HepG2 (cell line): ENCODE measurements around the gene HPCAL1. TPM values are rescaled to one million over a fixed set of nuclear protein-coding genes. Genes with fewer than 3 reads are reported as not detected.

Experiments used
- ATAC-seq: fragments of 200-7000 bp; cut with Tn5 transposase; 3 replicates; pipeline ENCODE4 v1.9.1; 2020; ENCODE audit warnings: mild to moderate bottlenecking, moderate library complexity
- BruUV-seq: library from RNA; stranded (reverse); fragments of 400-500 nt; replicated peaks from 2 replicates; lab custom pipeline; 2021; lab: Mats Ljungman, UMichigan
- CTCF ChIA-PET: fragments of 300-600 bp; formaldehyde crosslinking; extraction: SDS; loops from one replicate; lab custom pipeline; 2021; ENCODE audit warnings: low total read pairs, inconsistent platforms, low intra/inter-chr PET ratio; lab: Yijun Ruan, JAX
- POLR2A ChIA-PET: fragments of 350-600 bp; sonication (Branson Sonifier 250); formaldehyde crosslinking; loops from one replicate; lab custom pipeline; 2020; ENCODE audit warnings: antibody characterized with exemption, inconsistent platforms; lab: Yijun Ruan, JAX
- DNase-seq: peaks from one replicate; pipeline ENCODE4 v3.0.0-alpha.2; 2015; ENCODE audit warnings: low spot score
- FAIRE-seq: peaks from 3 replicates; lab custom pipeline; 2011; peaks lifted over from hg19 to GRCh38; lab: Jason Lieb, UNC
- H2AFZ ChIP-seq: one replicate; pipeline ENCODE4 v1.6.1; 2011; ENCODE audit warnings: low read length, inconsistent platforms
- H3K27ac ChIP-seq: fragments of 300-600 bp; 3 replicates; pipeline ENCODE4 v1.8.0; 2011; ENCODE audit warnings: mixed run types, mild to moderate bottlenecking, mixed read lengths, low read length, inconsistent platforms; ENCODE audit not compliant: insufficient read depth; ENCODE audit errors: extremely low read length
- H3K27me3 ChIP-seq, 2 experiments: fragments of 200-600 bp in 1 of 2; 2 replicates in 1 of 2; 3 replicates in 1 of 2; pipeline versions ENCODE4 v1.6.0 to v1.8.0; 2011; ENCODE audit warnings: low read length in 2 of 2, mild to moderate bottlenecking in 2 of 2, moderate library complexity in 2 of 2, inconsistent platforms in 1 of 2; ENCODE audit not compliant: insufficient read depth in 2 of 2, control insufficient read depth in 1 of 2
- H3K36me3 ChIP-seq, 2 experiments: fragments of 200-600 bp in 1 of 2; replicated peaks in 1 of 2; 2 replicates in 1 of 2; 3 replicates in 1 of 2; pipeline versions ENCODE4 v1.5.1 to v1.8.0; 2011; ENCODE audit warnings: low read length in 2 of 2, inconsistent platforms in 1 of 2; ENCODE audit not compliant: insufficient read depth in 2 of 2, control insufficient read depth in 1 of 2
- H3K4me1 ChIP-seq: 2 replicates; pipeline ENCODE4 v1.5.1; 2012; ENCODE audit warnings: low read length, inconsistent platforms; ENCODE audit not compliant: insufficient read depth
- H3K4me2 ChIP-seq: 2 replicates; pipeline ENCODE4 v1.6.0; 2011; ENCODE audit warnings: low read depth, low read length, inconsistent platforms
- H3K4me3 ChIP-seq, 3 experiments: fragments of 200-600 bp in 1 of 3; sonication (generic), shearing (Covaris generic) in 1 of 3; replicated peaks in 1 of 3; 2 replicates each; pipeline ENCODE4 v1.5.1; 2011 to 2016; ENCODE audit warnings: low read length in 3 of 3, inconsistent platforms in 2 of 3, low read depth in 2 of 3, mild to moderate bottlenecking in 2 of 3, control low read depth in 1 of 3, mixed read lengths in 1 of 3; ENCODE audit not compliant: insufficient read depth in 1 of 3
- H3K79me2 ChIP-seq: one replicate; pipeline ENCODE4 v1.6.1; 2011; ENCODE audit warnings: low read length, inconsistent platforms; ENCODE audit not compliant: insufficient read depth
- H3K9ac ChIP-seq: 2 replicates; pipeline ENCODE4 v1.6.0; 2011; ENCODE audit warnings: mild to moderate bottlenecking, low read depth, low read length, inconsistent platforms; ENCODE audit not compliant: insufficient read depth
- H3K9me3 ChIP-seq: 2 replicates; pipeline ENCODE4 v1.5.1; 2012; ENCODE audit warnings: mild to moderate bottlenecking, low read length
- H4K20me1 ChIP-seq: 2 replicates; pipeline ENCODE4 v1.6.0; 2011; ENCODE audit warnings: inconsistent platforms, mild to moderate bottlenecking, low read length, moderate library complexity; ENCODE audit not compliant: insufficient read depth
- CBX5 ChIP-seq: sonication (generic); formaldehyde crosslinking; IDR thresholded peaks from 2 replicates; pipeline ENCODE4 v1.4.0; 2020; ENCODE audit warnings: missing genetic modification reagents, borderline replicate concordance
- E2F1 ChIP-seq: sonication (generic); formaldehyde crosslinking; IDR thresholded peaks from 2 replicates; pipeline ENCODE4 v1.5.0; 2020; ENCODE audit warnings: missing genetic modification reagents
- ELF3 ChIP-seq: IDR thresholded peaks from 2 replicates; pipeline ENCODE4 v1.6.1; 2016; ENCODE audit warnings: missing genetic modification reagents, missing compliant biosample characterization
- GTF2F1 ChIP-seq: fragments of 150-350 bp; IDR thresholded peaks from 2 replicates; pipeline ENCODE4 v1.6.1; 2014; ENCODE audit warnings: low read length
- HIC2 ChIP-seq: sonication (generic); formaldehyde crosslinking; IDR thresholded peaks from 2 replicates; pipeline ENCODE4 v1.9.0; 2022; ENCODE audit warnings: low read depth, missing genetic modification reagents
- JUND ChIP-seq: sonication (generic); formaldehyde crosslinking; IDR thresholded peaks from 2 replicates; pipeline ENCODE4 v1.8.0; 2022; ENCODE audit warnings: mild to moderate bottlenecking, missing genetic modification reagents
- NFKB2 ChIP-seq: sonication (generic); formaldehyde crosslinking; IDR thresholded peaks from 2 replicates; pipeline ENCODE4 v1.4.0; 2020; ENCODE audit warnings: missing genetic modification reagents, borderline replicate concordance
- PPARG ChIP-seq: conservative IDR thresholded peaks from 2 replicates; pipeline ENCODE4 v1.6.1; 2016; ENCODE audit warnings: missing biosample characterization, missing genetic modification reagents
- RAD51 ChIP-seq: fragments of 450-650 bp; IDR thresholded peaks from 2 replicates; pipeline ENCODE4 v1.6.1; 2016; ENCODE audit warnings: borderline replicate concordance
- RBM22 ChIP-seq: fragments of 200-400 bp; formaldehyde crosslinking; optimal IDR thresholded peaks from 2 replicates; pipeline ENCODE3; 2017; ENCODE audit warnings: mild to moderate bottlenecking, low read length, moderate library complexity
- RNF219 ChIP-seq: sonication (generic); formaldehyde crosslinking; IDR thresholded peaks from 2 replicates; pipeline ENCODE4 v1.5.0; 2020; ENCODE audit warnings: mild to moderate bottlenecking, missing genetic modification reagents
- SMARCE1 ChIP-seq: fragments of 450-650 bp; IDR thresholded peaks from 2 replicates; pipeline ENCODE4 v1.6.1; 2017; ENCODE audit warnings: borderline replicate concordance
- SMC3 ChIP-seq: IDR thresholded peaks from 2 replicates; pipeline ENCODE4 v1.6.1; 2011; ENCODE audit warnings: low read length, improper control_type of control experiment
- SOX5 ChIP-seq: IDR thresholded peaks from 2 replicates; pipeline ENCODE4 v1.6.1; 2016; ENCODE audit warnings: borderline replicate concordance
- ZBTB46 ChIP-seq: sonication (generic); formaldehyde crosslinking; IDR thresholded peaks from 2 replicates; pipeline ENCODE4 v1.4.0; 2020; ENCODE audit warnings: mild to moderate bottlenecking, missing genetic modification reagents, borderline replicate concordance
- ZFP62 ChIP-seq: sonication (generic); formaldehyde crosslinking; IDR thresholded peaks from 2 replicates; pipeline ENCODE4 v1.4.0; 2020; ENCODE audit warnings: missing genetic modification reagents
- ZIK1 ChIP-seq: sonication (generic); formaldehyde crosslinking; IDR thresholded peaks from 2 replicates; pipeline ENCODE4 v1.5.0; 2020; ENCODE audit warnings: mild to moderate bottlenecking, low read depth, missing genetic modification reagents, borderline replicate concordance
- ZMYM4 ChIP-seq: sonication (generic); formaldehyde crosslinking; IDR thresholded peaks from 2 replicates; pipeline ENCODE4 v1.8.1; 2023; ENCODE audit warnings: mild to moderate bottlenecking, missing genetic modification reagents
- ZNF772 ChIP-seq: sonication (generic); formaldehyde crosslinking; IDR thresholded peaks from 2 replicates; pipeline ENCODE4 v1.5.0; 2020; ENCODE audit warnings: mild to moderate bottlenecking, missing genetic modification reagents
- WGBS: methylation state at CpG from one replicate; pipeline ENCODE4 v1.1.6; 2017; ENCODE audit warnings: low lambda C conversion rate; 5-methylcytosine and 5-hydroxymethylcytosine counted together
- in situ Hi-C: cut with HindIII; loops from 2 replicates; pipeline ENCODE4 v1.10.0; 2017; ENCODE audit warnings: low pct_unique_long_range_greater_than_20kb; ENCODE audit not compliant: extremely low pct_ligation_motif_present
- intact Hi-C: fragments of 100-400 bp; cut with micrococcal nuclease; formaldehyde crosslinking; loops from one replicate; pipeline ENCODE4 v1.10.0; 2022; ENCODE audit not compliant: unreplicated experiment
- polyA plus RNA-seq, 8 experiments: library from polyadenylated mRNA; depleted of rRNA in 3 of 8; stranded (reverse) in 7 of 8; unstranded in 1 of 8; fragments of >200 nt; fragmentation: Illumina TruSeq in 4 of 8; extraction: Trizol in 4 of 8; gene quantifications; 2 replicates each; pipeline versions ENCODE4 v1.2.1 to v1.2.3, GENCODE V29; 2011 to 2016; ENCODE audit warnings: low read depth in 4 of 8, missing spikeins in 1 of 8, mixed read lengths in 1 of 8; ENCODE audit not compliant: insufficient read depth in 1 of 8
- total RNA-seq, 5 experiments: library from RNA; depleted of rRNA; stranded (reverse); fragments of >200 nt; fragmentation: Illumina TruSeq; extraction: Trizol; gene quantifications; 2 replicates each; pipeline ENCODE4 v1.2.3, GENCODE V29; 2016; ENCODE audit warnings: low read depth in 1 of 5

Gene HPCAL1
- total and polyA plus RNA-seq, 2 of the 13 experiments (the other 11 are each of a cell fraction or from before 2014, with no cell fraction given) = 29.5 to 29.9 TPM

GRCh38 chr2:10476723-10477442 is 174.2 kb downstream of the HPCAL1 start:
- no peak overlapping the region for H3K9ac ChIP-seq
- ChIA-PET POLR2A (no interaction called here), CTCF (no interaction called here)
- no peaks in the 10 kb centered on the region for H4K20me1 ChIP-seq
- no peak overlapping the region for H2AFZ ChIP-seq
- ATAC-seq (no peak), FAIRE-seq (no peak), DNase-seq (no peak)
- H3K4me3 ChIP-seq = no peak overlapping the region; a peak in 1 of 6 replicates
- no peaks in the 10 kb centered on the region for H3K9me3 ChIP-seq
- no peaks in the 10 kb centered on the region for H3K79me2 ChIP-seq
- 62% methylated on average over 12 of the region's 12 CpGs for WGBS
- H3K36me3 ChIP-seq = no peaks in the 10 kb centered on the region
- in situ Hi-C loops = loop anchor here (10.0 kb wide), 1 partner anchor 188 kb away; no protein-coding TSS in a partner anchor
- intact Hi-C loops = no loop called here
- H3K27me3 ChIP-seq = peaks cover 19 to 62% of the 10 kb centered on the region in 2 experiments; a peak in 4 of 5 replicates
- BruUV-seq = no TSS peak
- H3K27ac ChIP-seq = no peak overlapping the region
- H3K4me2 ChIP-seq = peak overlapping the region; percentile 30; the same call in 1 of the 2 replicates
- H3K4me1 ChIP-seq = peaks cover 65% of the 10 kb centered on the region
- TF ChIP-seq ZBTB46 (CRISPR knock-in tag) = no peak
- no peak for TF ChIP-seq SOX5
- TF ChIP-seq RAD51 = no peak
- no peak for TF ChIP-seq GTF2F1
- peak; percentile 34; the same call in 1 of the 2 replicates for TF ChIP-seq HIC2 (CRISPR knock-in tag)
- no peak for TF ChIP-seq SMC3
- no peak for TF ChIP-seq JUND (CRISPR knock-in tag)
- TF ChIP-seq ELF3 = no peak
- no peak for TF ChIP-seq ZMYM4 (CRISPR knock-in tag)
- TF ChIP-seq RNF219 (CRISPR knock-in tag) = no peak
- TF ChIP-seq ZFP62 = no peak
- TF ChIP-seq CBX5 (CRISPR knock-in tag) = no peak
- TF ChIP-seq RBM22 = no peak
- 0 out of 2 replicates have a peak, but pooled peaks have one; percentile 55 for TF ChIP-seq ZIK1 (CRISPR knock-in tag)
- TF ChIP-seq NFKB2 (CRISPR knock-in tag) = no peak
- TF ChIP-seq E2F1 (CRISPR knock-in tag) = no peak
- no peak for TF ChIP-seq SMARCE1
- no peak for TF ChIP-seq PPARG (CRISPR knock-in tag)
- TF ChIP-seq ZNF772 (CRISPR knock-in tag) = no peak
